ENCODE data around the gene MTUS2.

The MTUS2 gene

DNA sequence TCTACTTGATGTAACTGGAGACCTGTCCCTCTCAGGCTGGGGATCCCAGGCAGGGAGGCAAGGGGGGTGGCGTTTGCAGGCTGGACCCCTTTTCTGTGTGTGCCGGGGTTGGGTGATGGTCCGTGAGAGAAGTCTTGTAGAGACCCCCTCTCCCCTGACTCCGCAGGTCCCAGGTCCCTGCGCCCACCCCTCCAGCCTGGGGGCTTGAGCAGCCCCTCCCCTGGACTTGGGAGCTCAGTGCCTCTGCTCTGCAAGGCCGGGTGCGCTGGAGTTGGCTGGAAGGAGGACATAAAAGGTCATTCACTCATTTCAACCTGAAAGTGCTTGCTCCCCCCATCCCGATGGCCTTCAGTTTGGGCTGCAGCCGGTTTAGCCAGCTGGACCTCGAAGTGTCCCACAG is 685.8 kb downstream of the MTUS2 start:
- no peak for DNase-seq (ENCODE audit: low read depth, low spot score)

DNA sequence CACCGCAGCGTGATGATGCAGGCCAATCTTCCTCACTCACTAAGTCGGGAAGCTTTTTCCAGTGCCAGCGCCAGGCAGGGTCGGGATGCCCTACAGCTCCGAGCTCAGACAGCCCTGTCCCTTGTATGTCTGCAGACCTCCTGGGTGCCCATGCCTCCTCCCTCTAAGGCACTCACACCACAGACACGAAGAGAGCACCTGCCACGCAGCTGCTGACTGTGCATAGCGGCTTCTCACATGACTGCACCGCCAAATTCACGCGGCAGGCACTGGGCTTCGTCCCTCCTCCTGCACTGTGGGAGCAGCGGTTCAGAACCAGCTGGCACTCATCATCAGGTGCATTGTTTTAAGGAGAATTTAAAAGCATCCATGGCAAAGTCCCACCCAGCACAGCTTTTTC is 687.2 kb downstream of the MTUS2 start:
- DNase-seq (ENCODE audit: low read depth, low spot score): no peak

DNA sequence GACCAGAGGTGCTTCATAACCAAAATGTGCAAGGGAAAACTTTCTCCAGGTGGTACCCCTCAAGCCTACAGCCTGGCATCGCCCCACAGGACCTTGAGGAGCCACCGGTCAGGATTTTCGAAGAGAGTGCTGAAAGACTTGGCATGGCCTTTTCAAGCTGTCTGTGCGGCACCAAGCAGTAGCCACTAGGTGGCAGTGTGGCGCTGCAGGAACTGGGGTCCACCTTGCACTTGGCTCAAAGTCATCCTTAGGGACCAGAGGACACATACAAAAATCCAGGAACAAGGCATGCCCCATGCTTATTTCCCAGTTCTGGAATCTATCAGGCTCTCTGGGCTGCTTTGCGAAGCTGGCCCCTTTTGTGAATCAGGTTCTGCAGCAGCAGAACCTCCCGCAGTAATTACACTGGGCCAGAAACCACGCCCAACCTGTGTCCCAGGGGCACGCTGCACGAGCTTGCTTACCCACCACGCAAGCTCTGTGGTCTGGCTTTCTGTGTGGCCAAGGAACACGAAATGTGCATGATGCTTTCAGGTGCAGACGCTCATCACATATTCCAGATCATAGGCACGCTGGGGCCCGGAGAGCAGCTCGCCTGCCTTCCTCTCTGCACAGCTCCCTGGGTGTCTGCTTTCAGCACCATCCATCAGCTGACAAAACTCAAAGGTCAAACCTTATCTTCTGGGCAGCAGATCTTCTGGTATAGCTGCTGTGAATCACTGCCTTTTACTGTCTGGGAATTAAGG is 688.2 kb downstream of the MTUS2 start:
- DNase-seq (ENCODE audit: low read depth, low spot score): peak; percentile 58

DNA sequence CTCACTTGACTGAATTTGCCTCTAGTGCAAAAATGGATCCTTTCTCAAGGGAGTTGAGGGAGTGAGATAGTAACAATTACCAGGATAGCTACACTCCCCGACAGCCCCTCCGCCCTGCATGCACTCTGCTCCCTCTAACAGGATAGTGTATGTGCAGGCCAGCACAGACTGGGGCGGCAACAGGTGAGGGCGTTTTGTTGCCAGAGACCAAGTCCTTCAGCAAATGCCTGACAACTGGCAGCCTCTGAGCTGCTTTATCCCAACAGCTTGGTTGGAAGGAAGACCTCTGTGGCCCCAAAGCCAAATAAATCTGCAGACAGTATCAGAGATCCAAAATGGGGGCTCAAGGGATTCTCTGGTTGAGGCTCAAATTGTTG is 688.7 kb downstream of the MTUS2 start:
- no peak for DNase-seq (ENCODE audit: low read depth, low spot score)

DNA sequence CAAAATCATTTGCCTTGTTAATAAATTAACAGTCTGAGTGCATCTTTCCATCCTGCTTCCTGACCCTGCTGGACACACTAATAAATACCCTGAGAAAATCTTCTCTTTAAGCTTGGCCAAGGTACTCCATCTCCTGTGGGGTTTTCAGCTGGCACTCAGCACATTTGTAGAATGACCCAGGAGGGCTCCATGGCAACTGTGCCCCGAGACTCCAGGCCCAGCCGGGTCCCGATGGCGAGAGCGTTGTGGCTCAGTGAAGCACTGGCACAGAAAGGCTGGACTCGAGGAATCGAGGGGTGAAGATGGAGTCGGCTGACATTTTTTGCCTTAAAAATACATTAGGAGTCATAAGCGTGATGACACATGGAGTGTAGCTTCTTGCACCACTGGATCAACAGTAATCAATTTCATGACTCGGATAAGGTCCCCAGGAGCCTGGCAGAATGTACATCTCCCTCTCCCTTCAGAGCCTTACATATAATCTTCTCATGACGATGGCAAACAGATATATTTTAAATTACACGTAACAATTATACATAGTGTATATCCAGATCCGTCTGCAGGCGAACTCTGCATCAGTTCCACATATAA is 690.0 kb downstream of the MTUS2 start:
- no peak for DNase-seq (ENCODE audit: low read depth, low spot score)

DNA sequence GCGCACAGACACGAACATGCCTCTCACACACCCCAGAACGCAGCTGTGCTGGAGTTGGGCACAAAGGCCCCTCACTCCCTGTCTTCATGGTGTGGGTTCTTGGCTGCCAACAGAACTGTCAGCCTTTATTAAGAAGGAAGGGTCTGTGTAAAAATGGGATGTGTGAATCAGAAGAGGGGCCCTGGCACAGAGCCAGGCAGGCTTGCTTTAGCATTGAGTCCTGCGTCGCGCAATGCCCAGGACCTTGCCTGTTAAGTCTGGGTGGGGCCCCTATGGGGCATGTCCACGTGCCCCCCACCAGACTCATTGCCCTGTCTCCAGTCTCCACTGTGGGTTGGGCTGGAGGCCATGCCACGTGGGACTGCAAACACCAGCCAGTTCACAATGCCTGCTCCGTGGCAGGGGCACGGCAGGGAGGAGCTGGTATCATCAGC is 690.5 kb downstream of the MTUS2 start:
- DNase-seq (ENCODE audit: low read depth, low spot score): no peak

DNA sequence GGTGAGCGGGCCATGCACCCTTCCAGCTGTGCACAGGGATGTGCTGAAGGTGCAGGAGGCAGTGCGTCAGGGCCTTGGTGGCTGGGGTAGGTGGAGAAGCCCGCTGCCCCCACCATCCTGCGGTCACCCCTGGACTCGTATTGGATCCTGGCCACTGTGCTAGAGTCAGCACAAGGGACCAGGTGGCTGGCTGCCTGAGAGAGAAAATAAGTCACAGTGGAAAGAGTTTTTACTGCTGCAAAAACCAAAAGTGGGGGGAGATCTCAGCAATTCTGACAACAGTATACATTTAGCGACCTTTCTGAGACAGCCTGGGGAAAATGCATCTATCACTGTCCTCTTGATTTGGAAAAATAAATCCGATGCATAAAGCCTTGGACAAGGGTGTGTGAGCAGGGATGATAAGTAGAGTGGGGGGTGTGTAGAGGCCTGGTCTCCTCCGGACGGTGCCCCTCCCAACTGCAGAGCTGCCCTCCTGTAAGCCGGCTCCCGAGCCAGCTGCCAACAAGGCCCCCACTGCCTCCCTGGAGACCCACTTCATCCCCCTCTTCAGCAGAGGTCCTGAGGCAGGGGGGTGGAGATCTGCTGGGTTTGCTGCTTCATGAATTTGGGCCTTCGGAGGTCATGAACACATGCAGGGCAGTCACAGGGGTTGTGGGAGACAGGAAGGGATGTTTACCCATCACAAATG is 691.1 kb downstream of the MTUS2 start:
- DNase-seq (ENCODE audit: low read depth, low spot score): no peak

DNA sequence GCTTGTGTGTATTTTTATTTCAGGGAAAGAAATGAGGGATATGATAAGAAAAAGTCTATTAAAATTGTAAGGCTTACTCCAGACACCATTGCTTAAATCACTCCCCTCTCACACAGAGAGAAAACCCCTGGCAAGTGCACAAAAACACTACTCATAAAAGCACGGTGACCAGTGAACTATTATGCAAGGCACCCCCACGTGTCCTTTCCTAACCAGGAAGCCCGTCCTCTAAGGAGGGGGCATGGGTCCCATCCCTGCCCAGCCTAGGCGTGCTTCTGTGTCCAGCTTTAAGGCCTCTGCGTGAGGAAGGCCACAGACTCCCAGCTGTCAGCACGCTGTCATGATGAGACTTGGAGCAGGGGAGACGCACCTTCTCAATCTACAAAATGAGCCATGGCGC is 691.8 kb downstream of the MTUS2 start:
- no peak for DNase-seq (ENCODE audit: low read depth, low spot score)

DNA sequence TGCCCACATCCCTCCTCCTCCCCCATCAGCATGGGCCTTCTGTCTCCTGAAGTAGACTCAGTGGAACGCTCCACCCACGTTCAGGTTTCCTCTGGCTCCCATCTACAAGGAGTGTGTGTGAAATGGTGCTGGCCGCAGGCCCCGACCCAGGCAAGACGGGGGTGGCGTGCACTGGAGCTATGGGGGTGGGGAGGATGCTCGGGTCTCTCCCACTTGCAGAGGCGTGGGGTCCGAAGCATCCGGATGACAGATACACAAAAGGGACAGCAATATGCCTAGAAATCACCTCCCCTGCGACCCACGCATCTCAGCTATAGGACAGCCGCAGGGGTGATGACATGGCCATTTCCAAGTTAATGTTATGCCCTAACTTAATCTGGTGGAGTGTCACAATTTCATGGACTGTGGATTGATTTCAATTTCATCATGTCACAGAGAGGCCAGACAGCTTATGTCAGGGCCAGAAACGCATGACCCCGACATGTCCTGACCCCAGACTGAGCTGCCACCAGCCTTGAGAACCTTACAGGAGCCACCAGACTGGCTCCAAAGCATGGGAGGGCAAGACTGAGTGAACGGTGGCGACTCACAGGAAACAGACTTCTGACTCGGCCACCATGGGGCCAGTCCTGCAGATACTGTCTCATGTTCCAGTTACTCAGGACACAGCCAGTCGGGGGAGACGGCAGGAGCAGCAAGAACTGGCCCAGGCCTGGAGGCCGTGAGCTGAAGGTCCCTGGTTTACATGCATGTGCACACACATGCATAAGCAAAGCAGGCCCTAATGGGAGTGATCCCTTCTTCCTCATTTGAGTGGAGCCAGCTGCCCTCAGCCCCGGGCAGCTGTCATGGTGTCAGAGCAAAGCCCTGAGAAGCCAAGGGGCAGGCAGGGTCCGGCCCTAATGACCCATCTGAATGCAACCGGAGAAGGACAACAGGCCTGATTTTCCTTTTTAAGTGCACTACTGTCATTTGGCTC is 693.2 kb downstream of the MTUS2 start:
- no peak for DNase-seq (ENCODE audit: low read depth, low spot score)

DNA sequence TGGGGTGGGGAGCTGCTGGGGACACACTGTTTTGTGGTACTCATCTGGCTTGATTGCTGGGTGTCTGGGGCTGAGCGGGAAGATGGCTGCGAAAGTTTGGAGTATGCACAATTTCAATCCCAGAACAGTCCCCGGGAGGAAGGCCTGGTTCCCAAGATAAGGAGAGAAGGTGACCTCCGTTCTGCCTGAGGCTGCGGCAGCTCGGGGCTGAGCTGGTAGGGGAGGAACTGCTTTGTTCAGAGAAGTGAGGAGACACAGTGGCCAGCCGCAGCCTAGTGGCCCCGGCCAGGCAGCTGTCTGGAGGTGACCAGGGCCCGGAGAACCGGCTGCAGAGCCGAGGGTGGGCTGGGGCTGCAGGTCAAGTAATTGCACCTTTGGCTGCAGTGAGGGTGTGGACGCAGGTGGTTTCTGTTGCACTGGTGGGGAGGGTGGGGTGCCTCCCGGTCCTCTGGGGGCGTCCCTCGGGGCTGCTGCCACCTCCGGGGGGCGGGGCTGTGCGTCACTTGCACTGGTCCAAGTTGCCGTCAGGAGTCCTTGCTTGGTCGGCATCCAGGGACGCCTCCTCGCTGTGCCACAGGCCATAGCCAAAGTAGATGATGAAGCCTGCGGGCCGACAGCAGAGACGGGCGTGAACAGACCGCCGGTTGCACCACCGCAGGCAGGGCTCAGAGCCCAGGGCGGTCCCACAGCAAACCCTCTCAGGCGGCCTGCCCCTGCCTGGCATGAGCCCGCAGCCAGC is 694.0 kb downstream of the MTUS2 start:
- DNase-seq (ENCODE audit: low read depth, low spot score): no peak

DNA sequence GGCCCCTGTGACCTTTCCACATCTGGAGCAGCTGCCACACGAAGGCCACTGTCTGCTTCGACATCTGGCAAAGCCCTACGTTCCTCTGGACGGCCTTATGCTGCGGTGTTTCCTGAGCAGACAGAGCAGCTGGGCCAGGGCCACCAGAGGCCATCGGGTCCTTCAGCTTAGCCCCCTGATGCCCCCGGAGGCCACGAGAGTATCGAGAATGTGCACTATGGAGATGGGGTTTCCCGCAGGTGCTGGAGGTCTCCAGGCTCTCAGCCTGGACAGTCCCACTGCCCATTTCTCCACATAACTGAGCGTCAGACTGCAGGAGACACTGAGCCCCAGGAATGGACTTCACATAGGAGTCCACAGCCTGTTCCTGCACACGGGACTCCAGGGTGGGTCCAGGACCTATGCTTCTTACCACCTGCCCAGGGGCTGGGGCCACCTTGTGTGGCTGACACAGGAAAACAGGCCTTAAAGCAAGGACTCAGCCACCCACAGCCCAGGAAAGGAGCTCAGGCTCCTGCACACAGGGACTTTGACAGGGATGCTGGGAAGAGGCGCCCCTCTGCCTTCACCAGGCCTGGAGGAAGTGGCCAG is 694.7 kb downstream of the MTUS2 start:
- DNase-seq (ENCODE audit: low read depth, low spot score): no peak

DNA sequence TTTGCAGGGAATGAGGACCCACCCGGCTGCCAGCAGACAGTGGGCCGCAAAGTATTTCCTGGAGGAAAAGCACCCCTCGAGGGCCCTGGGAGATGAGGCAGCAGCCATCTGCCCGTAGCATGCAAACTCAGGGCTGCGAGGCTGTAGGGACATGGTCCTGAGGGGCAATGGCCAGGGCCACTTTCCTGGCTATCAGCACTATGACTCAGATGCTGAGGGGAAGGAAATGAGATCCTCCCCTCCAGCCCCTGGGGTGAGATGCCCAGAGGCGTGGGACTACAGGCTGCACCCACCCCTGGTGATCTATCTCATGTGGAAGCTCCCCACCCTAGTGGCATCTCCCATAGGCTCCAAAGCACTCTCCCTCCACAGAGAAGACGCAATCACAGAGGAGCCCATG is 695.2 kb downstream of the MTUS2 start:
- DNase-seq (ENCODE audit: low read depth, low spot score): no peak

DNA sequence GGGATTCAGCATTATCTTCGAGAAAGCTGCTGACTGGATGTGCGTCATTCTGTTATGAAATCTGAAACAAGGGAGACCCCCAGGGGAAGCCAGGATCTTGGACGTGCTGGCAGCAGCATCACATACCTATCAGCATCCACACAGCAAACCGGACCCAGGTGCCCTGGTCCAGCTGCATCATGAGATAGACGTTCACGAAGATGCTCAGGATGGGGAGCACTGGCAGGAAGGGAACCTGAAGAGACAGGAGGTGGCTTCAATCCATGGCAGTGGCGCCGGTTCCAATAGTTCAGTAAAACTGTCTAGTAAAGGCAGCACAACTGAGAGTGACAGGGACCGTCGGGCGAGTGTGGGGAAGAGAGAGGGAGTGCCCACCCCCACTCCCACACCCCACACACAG is 695.9 kb downstream of the MTUS2 start:
- DNase-seq (ENCODE audit: low read depth, low spot score): no peak

DNA sequence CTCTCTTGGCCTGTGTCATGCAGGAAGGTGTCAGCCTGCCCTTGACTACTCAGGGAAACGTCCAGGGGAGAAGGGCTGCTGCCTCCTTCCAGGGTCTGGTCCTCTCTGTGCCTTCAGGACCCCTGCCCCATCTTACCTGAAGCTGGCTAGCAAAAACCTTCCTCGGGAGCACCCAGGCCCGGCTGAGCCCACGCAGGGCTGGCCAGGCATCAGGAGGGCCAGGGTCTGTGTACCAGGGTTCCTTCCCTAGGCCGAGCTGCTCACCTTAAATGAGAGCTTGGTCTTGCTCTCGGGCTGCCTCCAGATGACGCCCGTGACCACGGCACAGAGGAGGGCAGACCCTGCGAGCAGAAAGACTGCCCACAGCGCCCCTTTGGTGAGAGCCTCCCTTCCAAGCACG is 696.7 kb downstream of the MTUS2 start:
- DNase-seq (ENCODE audit: low read depth, low spot score): no peak

DNA sequence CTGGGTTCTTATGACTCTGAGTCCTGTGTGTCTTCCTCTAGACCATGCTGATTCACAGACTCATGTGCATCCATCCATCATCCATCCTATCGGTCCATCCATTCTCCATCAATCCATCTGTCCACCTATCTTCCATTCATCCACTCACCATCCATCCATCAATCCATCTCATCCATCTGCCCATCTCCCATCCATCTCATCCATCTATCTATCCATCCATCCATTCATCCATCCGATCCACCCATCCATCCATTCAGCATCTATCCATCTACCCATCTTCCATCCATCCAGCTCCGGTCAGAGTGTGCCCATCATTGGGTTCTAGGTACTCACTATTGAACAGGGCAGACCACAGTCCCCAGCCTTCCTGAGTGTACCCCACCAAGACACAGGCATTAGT is 699.8 kb downstream of the MTUS2 start:
- DNase-seq (ENCODE audit: low read depth, low spot score): no peak

DNA sequence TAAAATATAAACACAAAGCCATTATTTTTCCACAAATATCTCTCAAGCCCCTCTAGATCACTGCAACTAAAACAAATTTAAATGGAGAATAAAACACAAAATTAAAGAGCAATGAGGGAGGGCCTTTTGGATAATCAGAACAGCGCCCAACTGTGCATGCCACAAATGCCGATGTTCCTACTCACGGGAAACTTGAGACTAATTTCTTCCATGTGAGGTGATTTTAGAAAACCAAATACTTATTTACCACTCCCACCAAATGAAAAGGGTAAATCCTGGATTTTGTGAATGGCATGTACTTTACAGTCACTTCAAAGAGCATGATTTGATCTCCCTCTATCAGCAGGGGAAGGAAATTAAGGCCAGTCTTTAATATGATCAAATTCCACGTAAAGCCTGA is 700.5 kb downstream of the MTUS2 start:
- no peak for DNase-seq (ENCODE audit: low read depth, low spot score)

DNA sequence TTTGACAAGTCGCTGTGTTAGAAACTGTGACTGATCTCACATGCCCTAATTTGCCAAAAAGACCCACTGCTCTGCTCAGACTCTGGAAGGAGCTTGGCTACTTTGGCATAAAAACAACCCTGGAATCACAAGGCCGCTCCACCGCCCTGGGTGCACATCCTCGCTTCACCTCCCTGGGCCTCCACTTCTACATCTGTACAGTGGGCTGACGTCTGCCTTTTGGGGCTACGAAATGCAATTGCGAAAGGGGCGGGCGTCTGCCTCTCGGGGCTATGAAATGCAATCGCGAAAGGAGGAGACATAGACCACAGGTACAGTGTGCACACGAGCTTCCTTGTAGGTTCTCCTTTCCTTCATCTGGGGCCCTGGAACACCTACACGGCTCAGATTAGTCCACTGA is 701.2 kb downstream of the MTUS2 start:
- no peak for DNase-seq (ENCODE audit: low read depth, low spot score)

DNA sequence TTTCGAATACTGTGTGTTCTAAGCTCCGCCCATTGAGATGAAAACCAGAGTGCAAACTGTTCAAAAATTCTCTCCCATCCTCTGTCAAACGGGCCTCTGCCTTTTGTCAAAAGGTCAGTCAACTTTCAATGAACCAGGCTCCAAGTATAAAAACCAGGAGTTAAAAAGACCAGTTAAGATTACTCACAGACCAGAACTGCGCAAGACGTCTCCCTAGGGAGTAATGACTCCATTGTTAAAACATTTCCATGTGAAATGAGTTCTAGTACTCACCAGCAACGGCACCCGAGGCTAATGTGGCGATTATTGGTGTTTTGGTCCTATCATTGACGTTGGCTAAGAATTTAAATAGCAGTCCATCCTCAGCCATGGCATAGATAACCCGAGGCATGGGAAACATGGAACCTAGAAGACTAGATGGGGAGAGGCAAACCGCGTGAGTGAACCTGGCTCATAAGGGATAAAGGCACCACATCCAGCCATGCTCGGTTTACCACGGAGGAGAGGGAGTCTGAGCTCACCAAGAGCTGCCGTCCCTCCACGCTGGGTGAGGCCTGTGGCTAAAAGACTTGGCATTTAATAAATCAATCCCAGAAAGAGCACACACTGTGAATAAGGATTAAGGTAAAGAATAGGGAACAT is 702.0 kb downstream of the MTUS2 start:
- DNase-seq (ENCODE audit: low read depth, low spot score): peak; percentile 82

DNA sequence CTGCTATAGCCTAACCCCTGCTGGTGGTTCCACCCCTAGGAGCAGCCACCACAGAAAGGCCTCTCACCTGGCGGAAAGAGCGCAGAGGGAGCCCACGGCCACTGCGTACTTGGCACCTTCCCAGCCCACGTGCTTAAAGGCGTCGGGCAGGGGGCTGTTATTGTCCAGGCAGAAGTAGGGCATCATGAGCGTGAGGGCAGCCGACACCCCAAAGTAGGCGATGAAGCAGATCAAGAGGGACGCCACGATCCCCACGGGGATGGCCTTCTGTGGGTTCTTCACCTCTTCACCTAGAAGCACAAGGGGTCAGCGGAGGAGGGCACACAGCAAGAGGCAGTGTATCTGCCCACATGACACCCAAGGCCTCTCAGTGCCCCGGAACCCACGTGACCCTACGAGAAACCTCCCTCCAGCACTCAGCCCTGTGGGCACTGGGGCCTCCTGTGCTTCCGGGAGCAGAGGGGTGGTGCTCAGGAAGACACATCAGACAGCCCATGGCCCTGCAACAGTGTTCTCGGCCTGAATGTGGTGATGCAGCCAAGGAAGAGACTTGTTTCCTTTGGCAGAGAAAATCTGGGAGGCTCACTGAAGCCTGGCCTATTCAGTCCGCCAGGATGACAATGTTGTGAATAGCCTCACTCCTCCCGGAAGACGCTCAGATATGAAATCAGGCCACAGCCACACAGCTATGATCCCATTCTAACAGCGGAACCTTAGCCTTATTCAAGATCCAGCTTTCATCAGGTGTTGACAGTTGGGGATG is 703.2 kb downstream of the MTUS2 start:
- no peak for DNase-seq (ENCODE audit: low read depth, low spot score)

DNA sequence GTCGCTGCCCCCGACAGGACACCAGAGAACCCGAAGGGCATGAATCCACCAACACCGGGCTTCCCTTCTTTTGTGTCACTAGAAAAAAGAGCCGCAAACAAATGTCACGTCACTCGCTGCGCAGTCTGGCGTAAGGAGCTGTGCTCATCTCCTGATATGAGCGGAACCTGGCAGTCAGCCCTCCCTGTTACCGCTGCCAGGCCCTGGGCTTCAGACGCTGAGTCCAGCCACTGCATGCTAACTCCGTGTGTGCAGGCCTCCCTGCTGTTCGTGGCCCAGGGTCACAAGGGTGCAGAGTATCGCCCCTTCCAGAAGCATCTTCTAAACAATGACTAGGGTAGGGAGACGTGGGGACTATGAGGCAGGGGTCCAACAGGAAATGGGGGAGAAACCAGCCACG is 704.0 kb downstream of the MTUS2 start:
- no peak for DNase-seq (ENCODE audit: low read depth, low spot score)

Data from brain pericyte (primary cell).